NCI-H1417 treated with DMSO at 0.1 percent for 48 hours (cell line): ENCODE data around the gene PACC1.

ENCODE experiments used
- DNase-seq: peaks from one replicate; lab custom pipeline; 2025; lab: John Stamatoyannopoulos, UW

The PACC1 gene

DNA sequence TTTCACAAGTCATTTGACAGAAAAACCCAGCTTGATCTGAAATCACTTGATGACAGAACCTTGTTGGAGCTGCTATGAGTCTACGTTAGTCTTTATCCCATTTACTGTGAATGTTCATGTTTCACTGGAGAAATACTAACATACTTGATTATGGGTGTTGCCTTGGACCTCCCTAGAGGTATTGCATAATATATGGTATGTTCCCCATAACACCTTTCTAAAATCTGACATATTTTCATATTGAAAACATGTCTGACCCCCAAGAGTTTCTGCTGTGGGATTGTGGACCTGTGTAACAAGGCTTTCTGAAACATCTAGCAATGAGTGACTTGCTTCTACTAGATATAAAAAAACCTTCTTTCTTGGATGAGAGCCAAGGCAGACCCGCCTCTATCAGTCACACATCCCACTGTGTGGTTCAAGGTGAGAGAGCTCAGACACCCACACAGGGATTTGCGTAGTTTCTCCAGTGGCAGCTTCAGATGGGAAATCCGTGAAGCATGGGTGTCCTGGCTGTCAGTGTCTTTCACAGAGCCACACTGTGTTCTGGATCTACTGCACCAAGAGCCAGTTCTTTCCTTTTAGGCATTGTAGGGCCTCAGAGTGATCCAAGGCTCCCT lies 22.6 kb upstream of the PACC1 start:
- no peak for DNase-seq

DNA sequence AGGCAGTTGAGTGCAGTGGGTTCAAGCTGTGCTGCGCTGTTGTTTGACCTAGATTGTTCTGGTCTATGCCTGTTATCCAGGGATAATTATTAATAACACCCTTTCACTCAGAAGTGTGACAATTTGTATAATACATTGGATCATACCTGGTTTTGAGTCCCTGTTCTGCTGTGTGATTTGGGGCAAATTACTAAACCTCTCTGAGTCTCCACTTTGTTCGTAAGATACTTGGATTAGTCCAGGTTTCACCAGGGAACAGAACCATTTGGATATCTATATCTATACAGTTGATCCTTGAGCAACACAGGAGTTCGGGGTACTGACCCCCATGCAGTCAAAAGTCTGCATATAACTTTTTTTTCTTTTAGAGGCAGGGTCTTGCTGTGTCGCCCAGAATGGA lies 20.3 kb upstream of the PACC1 start:
- no peak for DNase-seq

DNA sequence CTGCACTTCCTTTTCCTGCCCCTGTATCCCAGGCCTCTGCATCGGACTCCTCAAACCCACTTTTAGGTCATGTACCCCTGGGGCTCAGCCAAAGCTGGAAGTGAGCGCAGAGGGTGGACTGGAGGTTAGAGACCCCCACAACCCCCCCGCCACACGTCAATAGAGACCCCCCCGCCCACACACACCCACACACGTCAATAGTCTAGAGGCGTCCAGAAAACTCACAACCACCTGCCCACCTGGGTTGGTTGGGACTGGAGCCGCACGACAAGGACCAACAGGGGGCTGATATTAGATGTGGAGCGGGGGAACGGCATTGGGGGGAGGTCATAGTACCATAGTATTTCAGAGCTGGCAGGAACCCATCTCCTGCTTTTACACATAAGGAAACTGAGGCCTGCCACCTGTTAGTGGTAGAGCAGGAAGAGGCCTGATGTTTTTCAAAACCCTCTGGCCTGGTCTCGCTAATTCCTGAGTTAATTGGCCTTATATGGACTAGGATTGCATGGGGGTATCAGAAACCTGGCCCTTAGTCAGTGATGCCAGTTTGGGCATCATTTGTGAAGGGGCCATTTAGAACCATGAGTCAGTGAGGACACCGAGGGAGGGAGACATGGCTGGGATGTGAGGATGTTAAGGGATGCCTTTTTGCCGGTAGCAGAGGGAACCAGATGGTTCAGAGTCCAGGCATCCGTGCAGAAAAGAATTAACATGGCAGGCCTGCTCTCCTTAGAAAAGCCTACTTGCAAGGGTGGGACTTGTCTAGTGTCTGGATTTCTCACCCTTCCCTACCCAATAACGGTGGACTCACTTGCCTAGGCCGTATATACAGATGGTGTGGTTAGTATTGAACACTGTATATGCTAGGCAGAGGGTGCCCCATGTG lies 19.1 kb upstream of the PACC1 start:
- no peak for DNase-seq

DNA sequence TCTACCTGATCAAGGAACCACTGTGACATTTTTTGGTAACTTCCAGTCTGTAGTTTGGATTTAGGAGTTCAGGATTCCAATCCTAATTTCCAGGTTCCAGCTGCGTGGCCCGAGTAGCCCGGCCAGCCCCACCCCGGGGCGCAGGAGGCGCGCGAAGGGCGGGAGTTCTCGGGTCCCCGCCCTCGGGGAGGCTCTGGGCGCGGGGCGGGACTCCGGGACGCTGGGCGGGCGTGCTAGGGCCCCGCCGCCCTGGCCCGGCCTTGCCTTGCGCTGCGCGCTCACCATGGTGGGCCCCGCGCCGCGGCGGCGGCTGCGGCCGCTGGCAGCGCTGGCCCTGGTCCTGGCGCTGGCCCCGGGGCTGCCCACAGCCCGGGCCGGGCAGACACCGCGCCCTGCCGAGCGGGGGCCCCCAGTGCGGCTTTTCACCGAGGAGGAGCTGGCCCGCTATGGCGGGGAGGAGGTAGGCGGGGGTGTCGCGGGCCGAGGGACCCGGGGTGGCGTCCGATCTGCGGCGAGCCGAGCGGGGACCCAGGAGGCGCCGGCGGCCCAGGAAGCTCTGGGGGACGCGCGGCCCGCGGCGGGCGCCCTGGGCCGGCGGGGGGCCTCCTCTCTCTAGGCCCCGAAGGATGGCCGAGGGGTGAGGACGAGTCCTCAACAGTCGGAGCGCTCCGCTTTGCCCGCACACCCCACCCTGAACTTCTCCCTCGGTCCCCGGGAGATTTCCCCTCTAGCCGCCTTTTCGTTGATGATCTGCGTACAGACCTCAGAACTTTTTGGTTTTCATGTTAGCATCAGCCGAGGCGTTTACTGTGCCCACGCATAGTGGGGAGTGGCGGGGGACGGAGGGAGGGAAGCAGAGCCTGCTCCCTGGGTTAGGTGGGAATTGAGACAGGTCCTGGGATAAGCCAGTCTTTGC lies 18.2 kb upstream of the PACC1 start, which contains the start of gene NENF:
NENF (plus strand) TSS at position 260 of the 916 bp plus-strand sequence; CDS start at position 284, 24 bp downstream.
- peak; percentile 2 for DNase-seq

DNA sequence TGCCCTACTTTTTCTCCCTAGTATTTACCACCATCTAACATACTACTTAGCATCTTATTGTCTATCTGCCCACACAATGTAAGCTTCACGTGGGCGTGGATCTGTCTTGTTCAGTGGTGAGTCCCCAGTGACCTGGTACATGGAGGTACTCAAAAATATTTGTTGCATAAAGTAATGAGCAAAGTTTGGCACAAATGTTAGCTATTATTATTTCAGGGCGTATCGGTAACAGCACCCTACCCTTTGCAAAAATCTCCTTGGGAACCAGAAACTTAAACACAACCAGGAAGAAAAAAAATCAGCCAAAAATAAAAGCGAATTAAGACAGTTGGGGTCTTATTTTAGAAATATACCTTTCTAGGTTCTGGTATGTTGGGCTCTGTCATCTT lies 17.6 kb upstream of the PACC1 start:
- no peak for DNase-seq

DNA sequence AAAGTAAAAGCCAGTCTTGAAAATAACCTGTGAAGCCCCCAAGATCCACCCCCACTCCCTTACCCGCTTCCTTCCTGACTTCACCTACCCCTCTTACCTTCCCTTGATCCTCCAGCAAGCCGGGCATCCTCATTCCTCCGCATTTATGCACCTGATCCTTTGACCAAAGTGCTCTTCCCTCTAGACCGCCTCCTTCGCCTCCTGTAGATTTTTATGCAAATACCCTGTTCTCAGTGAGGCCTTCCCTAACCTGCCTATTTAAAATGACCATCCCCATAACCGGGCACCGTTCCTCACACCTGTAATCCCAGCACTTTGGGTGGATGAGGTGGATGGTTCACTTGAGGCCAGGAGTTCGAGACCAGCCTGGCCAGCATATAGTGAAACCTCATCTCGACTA lies 17.0 kb upstream of the PACC1 start:
- DNase-seq, result no peak

DNA sequence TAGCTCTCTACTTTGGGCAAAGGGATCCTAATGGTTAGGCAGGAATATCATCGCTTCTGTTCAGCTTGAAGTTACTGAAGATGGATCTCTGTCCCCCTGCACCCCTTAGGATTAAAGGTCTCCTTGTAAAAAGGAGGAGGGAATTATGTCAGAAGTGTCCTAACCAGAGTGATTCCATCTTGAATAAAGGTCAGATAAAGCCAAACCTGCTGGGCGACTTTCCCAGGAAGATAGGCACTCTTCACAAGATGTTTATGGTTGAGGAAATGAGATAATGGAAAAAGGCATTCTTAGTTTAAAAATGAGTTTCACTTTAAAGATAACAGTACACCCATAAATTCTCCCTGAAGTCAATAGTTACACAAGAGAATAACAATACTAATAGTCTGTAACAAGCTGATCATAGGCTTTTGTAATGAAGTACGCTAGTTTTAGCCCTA lies 16.3 kb upstream of the PACC1 start:
- DNase-seq, result no peak

DNA sequence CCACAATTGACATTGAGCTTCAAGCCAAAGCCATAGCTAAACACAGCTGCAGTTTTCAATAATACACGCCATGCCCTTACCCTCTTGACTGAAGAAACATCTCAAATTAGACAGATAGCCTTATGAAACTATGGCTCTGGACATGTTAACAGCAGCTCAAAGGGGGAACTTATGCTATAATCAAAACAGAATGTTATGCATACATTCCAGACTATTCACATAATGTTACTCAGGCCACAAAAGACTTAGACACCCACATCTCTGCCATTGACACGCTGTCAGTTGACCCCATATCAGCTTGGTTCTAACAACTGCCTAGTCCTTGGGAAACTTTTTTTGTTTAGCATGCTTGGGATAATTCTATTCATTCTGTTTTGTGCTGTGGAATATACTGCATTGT lies 15.7 kb upstream of the PACC1 start:
- no peak for DNase-seq

DNA sequence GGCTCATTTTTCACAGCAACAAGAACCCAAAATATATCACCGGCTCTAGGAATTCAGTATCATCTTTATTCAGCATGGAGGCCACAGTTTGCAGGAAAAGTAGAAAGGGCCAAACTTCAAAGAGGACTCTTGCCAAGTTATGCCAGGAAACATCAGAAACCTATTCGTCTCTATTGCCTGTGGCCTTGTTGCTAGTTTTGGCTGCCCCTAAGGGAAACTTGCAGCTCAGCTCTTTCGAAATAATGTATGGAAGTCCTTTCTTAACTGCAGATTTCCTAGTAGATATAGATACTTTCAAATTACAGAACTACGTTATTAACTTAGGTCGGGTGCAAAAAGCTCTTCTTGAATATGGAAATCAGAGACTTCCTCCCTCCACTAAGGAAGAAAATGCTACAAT lies 13.8 kb upstream of the PACC1 start:
- no peak for DNase-seq

DNA sequence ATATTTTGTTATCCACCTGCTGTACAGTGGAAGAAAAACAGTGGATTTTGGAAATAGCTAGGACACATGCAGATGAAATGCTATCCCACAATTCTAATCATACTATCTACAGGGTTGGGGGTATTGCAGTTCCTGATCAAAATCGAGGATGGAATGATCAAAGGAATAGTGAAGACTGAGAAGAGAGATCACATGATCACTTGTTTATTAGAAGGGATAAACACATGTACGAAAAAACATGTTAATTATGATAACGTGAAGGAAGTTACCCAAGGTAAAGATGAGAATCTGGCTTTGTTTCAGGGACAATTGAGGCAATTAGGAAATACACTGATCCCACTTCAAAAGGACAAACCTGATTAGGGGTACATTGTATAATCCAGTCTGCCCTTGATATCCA lies 9.2 kb upstream of the PACC1 start:
- DNase-seq, result no peak

DNA sequence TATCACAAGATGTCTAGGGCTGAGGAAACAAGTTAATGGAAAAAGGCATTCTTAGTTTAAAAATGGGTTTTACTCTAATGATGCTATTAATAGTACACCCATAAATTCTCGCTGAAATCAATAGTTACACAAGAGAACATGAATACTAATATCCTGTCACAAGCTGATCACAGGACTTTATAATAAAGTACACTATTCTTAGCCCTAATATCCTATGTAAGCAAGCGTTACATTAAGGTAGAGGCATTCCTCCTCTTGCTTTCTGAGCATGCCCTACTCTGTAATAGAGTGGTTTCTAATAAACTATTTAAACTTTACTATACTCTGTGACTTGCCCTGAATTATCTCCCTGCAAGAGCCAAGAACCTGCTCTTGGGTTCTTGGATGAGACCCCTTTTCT lies 6.5 kb upstream of the PACC1 start:
- DNase-seq, result no peak

DNA sequence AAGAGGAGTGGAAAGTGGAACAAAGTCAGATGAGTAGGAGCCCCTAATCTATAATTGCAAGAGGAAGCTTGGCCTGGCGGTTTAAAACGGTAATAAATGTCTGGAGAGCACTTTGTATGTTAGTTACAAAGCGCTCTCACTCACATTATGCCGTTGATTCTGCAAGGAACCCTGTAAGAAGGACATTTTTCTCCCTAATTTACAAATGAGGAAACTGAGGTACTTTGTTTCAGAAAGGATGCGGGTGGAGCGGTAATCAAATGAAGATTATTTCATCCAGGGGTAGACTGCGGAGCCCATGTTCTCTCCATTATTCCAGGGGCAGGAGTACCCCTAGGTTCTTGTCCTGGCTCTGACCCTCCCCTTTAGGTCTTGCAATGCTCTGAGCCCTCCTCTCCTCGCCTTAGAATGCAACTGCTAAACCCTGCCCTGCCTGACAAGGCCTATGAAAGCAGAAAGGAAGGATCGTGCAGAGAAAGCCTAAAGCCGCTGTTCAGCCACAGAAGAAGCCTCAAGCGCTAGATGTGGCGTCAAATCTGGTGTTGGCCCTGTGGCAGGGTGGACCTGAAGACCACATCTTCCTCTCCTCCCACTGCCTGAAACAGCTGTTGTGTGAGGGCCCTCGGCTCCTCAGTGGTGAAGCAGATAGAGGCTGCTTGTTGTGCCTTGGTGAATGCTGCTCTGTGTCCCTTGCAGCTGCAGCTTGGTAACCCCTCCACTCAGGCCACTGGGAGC lies 588 bp upstream of the PACC1 start:
- DNase-seq, result no peak

DNA sequence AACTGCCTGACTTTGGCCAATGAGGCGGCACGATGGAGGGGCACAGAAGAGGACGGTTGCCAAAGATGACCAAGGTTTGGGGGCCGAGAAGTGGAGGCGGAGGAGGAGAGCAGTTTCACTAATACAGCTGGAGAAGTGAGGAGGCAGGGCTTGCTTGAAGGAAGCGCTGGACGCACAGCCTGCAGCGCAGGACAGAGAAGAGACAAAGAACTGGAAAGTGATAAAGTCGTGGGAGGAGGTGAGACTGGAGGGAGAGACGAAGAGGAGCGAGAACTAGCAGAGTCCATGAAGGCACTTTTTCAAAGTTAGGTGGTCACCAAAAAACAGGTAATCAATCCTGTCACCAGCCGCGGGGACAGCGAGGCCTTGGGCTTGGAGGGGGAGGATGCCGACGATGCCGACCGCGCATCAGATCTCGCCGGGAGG lies 771 bp downstream of the PACC1 start:
- no peak for DNase-seq

DNA sequence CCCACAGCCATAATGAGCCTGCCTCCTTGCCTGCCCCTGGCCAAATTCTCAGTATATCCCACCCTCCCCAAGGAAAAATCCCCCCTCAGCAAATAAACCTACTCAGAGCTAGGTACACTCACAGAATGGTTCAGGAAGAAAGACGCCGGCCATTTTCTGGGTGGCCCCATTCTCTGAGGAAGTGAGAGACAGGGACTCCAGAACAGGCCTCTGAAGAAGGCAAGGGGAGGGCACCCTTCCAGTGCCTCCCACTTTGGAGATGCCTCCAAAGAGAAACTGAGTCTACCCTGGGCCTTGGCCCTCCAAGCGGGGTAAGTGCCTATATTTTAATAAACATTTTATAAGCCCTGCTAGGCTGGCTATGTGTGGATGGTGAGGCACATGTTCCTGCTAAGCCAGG lies 2.3 kb downstream of the PACC1 start:
- DNase-seq, result no peak

DNA sequence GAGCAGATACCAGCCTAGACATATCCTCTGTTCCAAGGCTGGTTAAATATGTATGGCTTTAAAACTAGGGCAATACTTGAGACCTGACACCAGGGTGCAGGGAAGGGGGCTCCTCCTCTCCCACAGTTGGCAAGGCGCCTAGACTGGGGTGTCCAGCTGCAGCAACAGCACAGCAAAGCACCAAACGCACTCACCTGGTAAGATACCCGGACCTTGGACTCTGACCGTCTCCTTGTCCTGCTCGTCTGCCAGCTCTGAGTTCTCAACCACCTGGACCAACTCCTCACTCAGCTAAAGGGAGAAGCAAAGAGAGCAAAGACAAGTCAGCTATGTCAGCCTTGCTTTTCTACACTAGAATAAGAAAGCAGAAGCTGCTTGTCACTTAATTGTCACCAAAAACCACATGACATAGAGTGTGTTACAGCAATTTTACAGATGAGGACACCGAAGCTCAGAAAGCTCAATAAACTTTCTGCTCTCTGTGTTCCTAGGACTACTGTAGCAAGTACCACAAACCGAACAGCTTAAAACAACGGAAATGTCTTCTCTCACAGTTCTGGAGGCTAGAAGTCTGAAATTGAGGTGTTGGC lies 4.4 kb downstream of the PACC1 start:
- DNase-seq, result no peak

DNA sequence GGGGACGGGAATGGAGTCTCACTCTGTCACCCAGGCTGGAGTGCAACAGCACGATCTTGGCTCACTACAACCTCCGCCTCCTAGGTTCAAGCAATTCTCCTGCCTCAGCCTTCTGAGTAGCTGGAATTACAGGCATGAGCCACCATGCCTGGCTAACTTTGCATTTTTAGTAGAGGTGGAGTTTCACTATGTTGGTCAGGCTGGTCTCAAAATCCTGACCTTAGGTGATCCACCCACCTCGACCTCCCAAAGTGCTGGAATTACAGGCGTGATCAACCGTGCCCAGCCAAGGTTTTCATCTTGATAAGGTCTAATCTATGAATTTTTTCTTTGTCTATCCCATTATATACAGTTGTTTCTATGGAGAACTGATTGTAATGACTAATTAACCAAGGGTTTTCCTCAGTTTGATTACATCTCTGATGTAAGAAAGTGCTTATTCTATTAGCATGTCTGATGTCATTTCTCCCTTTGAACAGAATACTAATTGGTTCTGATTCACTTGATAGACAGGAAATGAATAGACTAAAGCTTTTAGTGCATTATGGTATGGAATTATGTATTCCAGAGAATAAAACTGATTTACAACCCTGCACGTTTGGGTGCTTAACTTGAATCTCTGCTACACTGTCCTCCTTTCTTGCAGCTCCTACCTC lies 11.9 kb downstream of the PACC1 start:
- DNase-seq, result no peak

DNA sequence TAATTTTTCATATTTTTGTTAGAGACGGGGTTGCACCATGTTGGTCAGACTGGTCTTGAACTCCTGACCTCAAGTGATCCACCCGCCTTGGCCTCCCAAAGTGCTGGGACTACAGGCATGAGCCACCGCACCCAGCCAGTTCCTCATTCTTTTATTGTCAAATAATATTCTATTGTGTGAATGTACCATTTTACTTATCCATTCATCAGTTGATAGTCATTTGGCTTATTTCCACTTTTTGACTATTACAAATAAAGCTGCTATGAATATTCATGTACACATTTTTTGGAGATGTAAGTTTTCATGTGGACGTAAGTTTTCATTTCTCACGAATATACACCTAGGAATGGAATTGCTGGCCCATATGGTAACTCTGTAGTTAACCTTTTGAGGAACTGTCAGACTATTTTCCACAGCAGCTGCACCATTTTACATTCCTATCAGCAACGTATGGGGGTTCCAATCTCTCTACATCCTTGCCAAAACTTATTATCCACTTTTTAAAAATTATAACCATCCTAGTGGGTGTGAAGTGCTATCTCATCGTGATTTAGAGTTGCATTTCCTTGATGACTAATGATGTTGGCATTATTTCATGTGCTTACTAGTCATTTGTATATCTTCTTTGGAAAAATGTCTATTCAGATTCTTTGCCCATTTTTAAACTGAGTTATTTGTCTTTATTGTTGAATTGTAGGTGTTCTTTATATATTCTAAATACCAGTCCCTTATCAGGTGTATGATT lies 12.7 kb downstream of the PACC1 start:
- DNase-seq, result no peak

DNA sequence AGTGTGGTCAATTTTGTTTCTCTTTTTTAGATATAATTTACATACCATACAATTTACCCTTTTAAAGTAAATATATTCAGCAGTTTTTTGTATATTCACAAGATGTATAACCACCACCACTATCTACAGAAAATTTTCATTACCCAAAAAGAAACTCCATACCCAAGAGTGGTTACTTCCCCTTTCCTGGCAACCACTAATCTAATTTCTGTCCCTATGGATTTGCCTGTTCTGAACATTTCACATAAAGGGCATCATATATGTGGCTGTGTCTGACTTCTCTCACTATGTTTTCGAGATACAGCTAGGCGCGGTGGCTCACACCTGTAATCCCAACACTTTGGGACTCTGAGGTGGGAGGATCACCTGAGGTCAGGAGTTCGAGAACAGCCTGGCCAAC lies 13.6 kb downstream of the PACC1 start:
- DNase-seq, result no peak

DNA sequence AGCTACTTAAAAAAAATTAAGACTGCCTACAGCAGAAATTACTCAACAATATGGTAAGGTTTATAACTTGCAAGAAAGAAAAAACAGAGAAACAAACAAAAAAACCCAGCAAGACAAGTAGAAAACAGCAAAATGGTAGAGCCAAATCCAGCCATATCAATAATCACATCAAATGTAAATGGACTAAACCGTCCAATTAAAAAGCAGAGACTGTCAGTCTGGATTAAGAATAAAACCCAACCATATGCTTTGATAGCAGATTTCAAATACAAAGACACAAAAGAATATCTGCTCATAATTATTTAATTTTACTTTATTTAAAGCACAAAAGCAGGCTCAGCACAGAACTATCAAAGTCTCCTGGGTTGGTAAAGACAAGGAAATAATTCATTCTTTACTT lies 17.5 kb downstream of the PACC1 start:
- DNase-seq, result no peak

DNA sequence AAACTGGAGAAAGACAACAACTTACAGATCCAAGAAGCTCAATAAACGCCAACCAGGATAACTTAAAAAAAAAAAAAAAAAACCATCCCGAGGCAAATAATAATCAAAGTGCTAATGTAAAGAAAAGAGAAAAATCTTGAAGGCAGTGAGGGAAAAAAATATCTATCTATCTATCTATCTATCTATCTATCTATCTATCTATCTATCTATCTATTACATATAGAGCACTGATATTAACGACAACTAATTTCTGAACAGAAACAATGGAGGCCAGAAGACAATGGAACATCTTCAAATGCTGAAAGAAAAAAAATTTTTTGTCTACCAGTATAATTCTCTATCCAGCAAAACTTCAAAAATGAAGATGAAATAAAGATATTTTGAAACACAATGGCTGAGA lies 18.0 kb downstream of the PACC1 start:
- DNase-seq, result no peak
